K562 (cell line): ENCODE measurements around the gene NEU1. TPM values are rescaled to one million over a fixed set of nuclear protein-coding genes. Genes with fewer than 3 reads are reported as not detected.

Experiments used
- ARID2 ChIP-seq: fragments of 450-650 bp; IDR thresholded peaks from 2 replicates; pipeline ENCODE4 v1.6.1; 2017; ENCODE audit warnings: antibody characterized with exemption, mild to moderate bottlenecking
- ARNT ChIP-seq, 2 experiments: fragments of 450-650 bp; IDR thresholded peaks; 2 replicates each; pipeline ENCODE4 v1.6.1; 2016; ENCODE audit warnings: mild to moderate bottlenecking in 1 of 2
- CBX1 ChIP-seq: sonication (generic); IDR thresholded peaks from 2 replicates; pipeline ENCODE4 v1.6.1; 2016; ENCODE audit warnings: antibody characterized with exemption, low read depth, mild to moderate bottlenecking
- CHD4 ChIP-seq: fragments of 200-600 bp; sonication (generic); IDR thresholded peaks from 3 replicates; pipeline ENCODE4 v1.6.1; 2012; ENCODE audit warnings: low read depth, mild to moderate bottlenecking, mixed read lengths, low read length, inconsistent platforms; ENCODE audit not compliant: insufficient read depth, insufficient replicate concordance, poor library complexity, severe bottlenecking
- CREB1 ChIP-seq, 2 experiments: sonication (generic) in 1 of 2; formaldehyde crosslinking in 1 of 2; IDR thresholded peaks; 2 replicates each; pipeline versions ENCODE4 v1.6.1 to v1.8.0; 2012 to 2022; ENCODE audit warnings: inconsistent platforms in 1 of 2, mild to moderate bottlenecking in 1 of 2, missing genetic modification reagents in 1 of 2, moderate library complexity in 1 of 2
- ELF4 ChIP-seq: fragments of 450-650 bp; formaldehyde crosslinking; IDR thresholded peaks from 2 replicates; pipeline ENCODE4 v1.4.0; 2022; ENCODE audit warnings: missing genetic modification characterization
- ESRRB ChIP-seq: fragments of 250-450 bp; sonication (Bioruptor Pico); IDR thresholded peaks from 2 replicates; pipeline ENCODE4 v1.5.0; 2020; ENCODE audit warnings: mild to moderate bottlenecking, moderate library complexity, borderline replicate concordance
- HNRNPK ChIP-seq: fragments of 200-400 bp; formaldehyde crosslinking; IDR thresholded peaks from one replicate; pipeline ENCODE4 v1.6.1; 2018; ENCODE audit warnings: mild to moderate bottlenecking, low read depth, low read length; ENCODE audit not compliant: poor library complexity, severe bottlenecking
- KDM2B ChIP-seq: fragments of 250-450 bp; sonication (Bioruptor Pico); IDR thresholded peaks from 2 replicates; pipeline ENCODE4 v1.8.0; 2021; ENCODE audit warnings: mild to moderate bottlenecking, moderate library complexity
- MCM3 ChIP-seq: fragments of 450-650 bp; IDR thresholded peaks from 2 replicates; pipeline ENCODE4 v1.6.1; 2016
- NCOA1 ChIP-seq: fragments of 450-650 bp; IDR thresholded peaks from 2 replicates; pipeline ENCODE4 v1.6.1; 2016; ENCODE audit warnings: low read depth
- NCOA6 ChIP-seq: fragments of 450-650 bp; IDR thresholded peaks from 2 replicates; pipeline ENCODE4 v1.6.1; 2017; ENCODE audit warnings: mild to moderate bottlenecking
- NFATC3 ChIP-seq: fragments of 450-650 bp; IDR thresholded peaks from 2 replicates; pipeline ENCODE4 v1.6.1; 2017; ENCODE audit warnings: mild to moderate bottlenecking
- NFYB ChIP-seq: IDR thresholded peaks from 2 replicates; pipeline ENCODE4 v1.6.1; 2011; ENCODE audit warnings: mild to moderate bottlenecking, moderate library complexity; ENCODE audit not compliant: insufficient read length; ENCODE audit errors: extremely low read depth
- RBM15 ChIP-seq: fragments of 200-400 bp; formaldehyde crosslinking; IDR thresholded peaks from 2 replicates; pipeline ENCODE4 v1.6.1; 2018; ENCODE audit warnings: mild to moderate bottlenecking, low read length, moderate library complexity; ENCODE audit not compliant: insufficient read depth
- SRF ChIP-seq, 2 experiments: fragments of 250-450, 450-650 bp in 1 of 2; sonication (Bioruptor Pico) in 1 of 2; sonication (generic) in 1 of 2; formaldehyde crosslinking; IDR thresholded peaks; 2 replicates each; pipeline versions ENCODE4 v1.5.0 to v1.5.1; 2020 to 2022; ENCODE audit warnings: mild to moderate bottlenecking in 1 of 2, missing genetic modification reagents in 1 of 2
- WHSC1 ChIP-seq: IDR thresholded peaks from one replicate; pipeline ENCODE4 v1.6.1; 2012; ENCODE audit warnings: low read length, control low read depth, inconsistent platforms
- ZNF121 ChIP-seq: sonication (generic); formaldehyde crosslinking; conservative IDR thresholded peaks from 2 replicates; pipeline ENCODE4 v1.8.0; 2022; ENCODE audit warnings: missing genetic modification reagents
- ZNF408 ChIP-seq: fragments of 250-450 bp; sonication (Bioruptor Pico); IDR thresholded peaks from 2 replicates; pipeline ENCODE4 v1.4.0; 2020; ENCODE audit warnings: low read depth, mild to moderate bottlenecking, moderate library complexity
- ZNF586 ChIP-seq: fragments of 450-650 bp; formaldehyde crosslinking; conservative IDR thresholded peaks from 2 replicates; pipeline ENCODE4 v1.4.0; 2020; ENCODE audit warnings: mild to moderate bottlenecking, moderate library complexity
- polyA plus RNA-seq, 8 experiments: library from polyadenylated mRNA; depleted of rRNA in 4 of 8; stranded (reverse) in 5 of 8; unstranded in 3 of 8; fragments of >200 nt; fragmentation: Nextera tagmentation in 2 of 8; fragmentation: Illumina TruSeq in 1 of 8; extraction: Ambion mirVana in 2 of 8; extraction: Trizol in 1 of 8; gene quantifications; 2 replicates each; pipeline versions ENCODE4 v1.2.1 to v1.2.3, GENCODE V29; 2011 to 2014; ENCODE audit warnings: inconsistent platforms in 1 of 8, missing spikeins in 1 of 8
- total RNA-seq, 7 experiments: library from RNA; depleted of rRNA in 6 of 7; stranded (reverse); fragments of >200 nt in 6 of 7; fragmentation: Illumina TruSeq in 2 of 7; extraction: Trizol in 2 of 7; gene quantifications; 2 replicates each; pipeline versions ENCODE4 v1.2.1 to v1.2.3, GENCODE V29; 2011 to 2021; ENCODE audit warnings: low replicate concordance in 1 of 7
- TF ChIP-seq, protein P1 (sequence below): fragments of 250-450 bp; sonication (Bioruptor Pico); IDR thresholded peaks from 2 replicates; pipeline ENCODE4 v1.5.0; 2020; ENCODE audit warnings: mild to moderate bottlenecking
- TF ChIP-seq, protein P2 (sequence below): fragments of 450-650 bp; formaldehyde crosslinking; IDR thresholded peaks from 2 replicates; pipeline ENCODE4 v1.4.0; 2020; ENCODE audit warnings: mild to moderate bottlenecking, moderate library complexity
- TF ChIP-seq, protein P3 (sequence below), 3 experiments: fragments of 200-800 bp in 1 of 3; fragments of 250-450 bp in 1 of 3; fragments of 450-650 bp in 1 of 3; sonication (Bioruptor Pico) in 1 of 3; sonication (Bioruptor generic) in 1 of 3; formaldehyde crosslinking in 1 of 3; IDR thresholded peaks; 2 replicates each; pipeline versions ENCODE4 v1.6.1 to v1.8.0; 2016 to 2022; ENCODE audit warnings: mild to moderate bottlenecking in 2 of 3, missing genetic modification characterization in 2 of 3, missing compliant biosample characterization in 1 of 3, moderate library complexity in 1 of 3

NEU1 gene
- total and polyA plus RNA-seq, 9 of the 15 experiments (the other 6 are each of a cell fraction or from before 2014, with no cell fraction given), result 14.8 to 67.8 (median 51.0) TPM

DNA sequence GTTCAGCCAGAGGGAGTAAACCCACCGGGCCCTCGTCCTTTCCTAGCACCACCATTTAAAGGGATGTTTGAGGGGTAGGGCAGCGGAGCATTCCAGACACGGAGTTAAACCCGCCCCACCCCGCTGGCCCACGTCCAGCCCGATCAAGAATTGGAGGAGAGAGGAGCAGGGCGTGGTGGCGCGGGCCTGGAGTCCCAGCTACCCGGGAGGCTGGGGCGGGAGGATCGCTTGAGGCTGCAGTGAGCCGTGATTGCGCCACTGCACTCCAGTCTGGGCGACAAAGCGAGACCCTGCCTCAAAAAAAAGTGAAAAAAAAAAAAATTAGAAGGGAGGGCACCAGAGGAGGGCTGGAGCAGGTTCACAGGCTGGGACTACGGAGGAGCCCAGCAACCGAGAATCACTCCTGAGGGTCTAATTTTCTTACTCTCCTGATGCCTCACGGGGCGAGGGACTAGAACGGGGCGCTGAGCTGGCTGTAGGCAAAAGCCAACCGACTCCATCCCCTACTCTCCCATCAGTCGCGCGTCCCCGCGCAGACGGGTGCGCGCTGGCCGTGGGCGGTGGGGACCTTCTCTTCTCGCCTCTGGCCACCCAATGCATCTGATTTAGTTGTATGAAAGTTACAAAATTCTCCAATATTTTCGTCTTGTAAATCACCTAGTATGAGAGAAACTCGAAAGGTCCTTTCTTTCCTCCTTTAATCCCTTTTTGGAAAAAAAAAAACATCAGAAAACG is 41.2 kb downstream of the NEU1 start (continued):
- TF ChIP-seq, protein P1, sequence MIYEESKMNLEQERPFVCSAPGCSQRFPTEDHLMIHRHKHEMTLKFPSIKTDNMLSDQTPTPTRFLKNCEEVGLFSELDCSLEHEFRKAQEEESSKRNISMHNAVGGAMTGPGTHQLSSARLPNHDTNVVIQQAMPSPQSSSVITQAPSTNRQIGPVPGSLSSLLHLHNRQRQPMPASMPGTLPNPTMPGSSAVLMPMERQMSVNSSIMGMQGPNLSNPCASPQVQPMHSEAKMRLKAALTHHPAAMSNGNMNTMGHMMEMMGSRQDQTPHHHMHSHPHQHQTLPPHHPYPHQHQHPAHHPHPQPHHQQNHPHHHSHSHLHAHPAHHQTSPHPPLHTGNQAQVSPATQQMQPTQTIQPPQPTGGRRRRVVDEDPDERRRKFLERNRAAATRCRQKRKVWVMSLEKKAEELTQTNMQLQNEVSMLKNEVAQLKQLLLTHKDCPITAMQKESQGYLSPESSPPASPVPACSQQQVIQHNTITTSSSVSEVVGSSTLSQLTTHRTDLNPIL (CRISPR knock-in tag), result no peak
- TF ChIP-seq ARID2 (no peak), CBX1 (peak; percentile 85), NFYB (no peak), SRF (CRISPR knock-in tag; IDR thresholded peaks at IDR 0.05) (0 out of 4 replicates have a peak, but pooled peaks of 1 of the 2 experiments have one; percentile 4), HNRNPK (no peak), NFATC3 (no peak; the same call in 1 of the 2 replicates), ARNT (IDR thresholded peaks at IDR 0.05) (no peak), ELF4 (peak; percentile 58; the same call in 1 of the 2 replicates), ZNF586 (no peak), KDM2B (CRISPR knock-in tag) (no peak), ESRRB (no peak), NCOA6 (no peak), NCOA1 (no peak), WHSC1 (no peak), CHD4 (no peak), ZNF408 (CRISPR knock-in tag) (no peak), CREB1 (IDR thresholded peaks at IDR 0.05) (0 out of 2 replicates have a peak, but pooled peaks have one; percentile 8), CREB1 (CRISPR knock-in tag; IDR thresholded peaks at IDR 0.05) (no peak), MCM3 (no peak), RBM15 (no peak), ZNF121 (CRISPR knock-in tag) (peak; percentile 71)
- TF ChIP-seq, protein P2, sequence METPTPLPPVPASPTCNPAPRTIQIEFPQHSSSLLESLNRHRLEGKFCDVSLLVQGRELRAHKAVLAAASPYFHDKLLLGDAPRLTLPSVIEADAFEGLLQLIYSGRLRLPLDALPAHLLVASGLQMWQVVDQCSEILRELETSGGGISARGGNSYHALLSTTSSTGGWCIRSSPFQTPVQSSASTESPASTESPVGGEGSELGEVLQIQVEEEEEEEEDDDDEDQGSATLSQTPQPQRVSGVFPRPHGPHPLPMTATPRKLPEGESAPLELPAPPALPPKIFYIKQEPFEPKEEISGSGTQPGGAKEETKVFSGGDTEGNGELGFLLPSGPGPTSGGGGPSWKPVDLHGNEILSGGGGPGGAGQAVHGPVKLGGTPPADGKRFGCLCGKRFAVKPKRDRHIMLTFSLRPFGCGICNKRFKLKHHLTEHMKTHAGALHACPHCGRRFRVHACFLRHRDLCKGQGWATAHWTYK (CRISPR knock-in tag), result peak; percentile 84; the same call in 1 of the 2 replicates
- TF ChIP-seq, protein P3, sequence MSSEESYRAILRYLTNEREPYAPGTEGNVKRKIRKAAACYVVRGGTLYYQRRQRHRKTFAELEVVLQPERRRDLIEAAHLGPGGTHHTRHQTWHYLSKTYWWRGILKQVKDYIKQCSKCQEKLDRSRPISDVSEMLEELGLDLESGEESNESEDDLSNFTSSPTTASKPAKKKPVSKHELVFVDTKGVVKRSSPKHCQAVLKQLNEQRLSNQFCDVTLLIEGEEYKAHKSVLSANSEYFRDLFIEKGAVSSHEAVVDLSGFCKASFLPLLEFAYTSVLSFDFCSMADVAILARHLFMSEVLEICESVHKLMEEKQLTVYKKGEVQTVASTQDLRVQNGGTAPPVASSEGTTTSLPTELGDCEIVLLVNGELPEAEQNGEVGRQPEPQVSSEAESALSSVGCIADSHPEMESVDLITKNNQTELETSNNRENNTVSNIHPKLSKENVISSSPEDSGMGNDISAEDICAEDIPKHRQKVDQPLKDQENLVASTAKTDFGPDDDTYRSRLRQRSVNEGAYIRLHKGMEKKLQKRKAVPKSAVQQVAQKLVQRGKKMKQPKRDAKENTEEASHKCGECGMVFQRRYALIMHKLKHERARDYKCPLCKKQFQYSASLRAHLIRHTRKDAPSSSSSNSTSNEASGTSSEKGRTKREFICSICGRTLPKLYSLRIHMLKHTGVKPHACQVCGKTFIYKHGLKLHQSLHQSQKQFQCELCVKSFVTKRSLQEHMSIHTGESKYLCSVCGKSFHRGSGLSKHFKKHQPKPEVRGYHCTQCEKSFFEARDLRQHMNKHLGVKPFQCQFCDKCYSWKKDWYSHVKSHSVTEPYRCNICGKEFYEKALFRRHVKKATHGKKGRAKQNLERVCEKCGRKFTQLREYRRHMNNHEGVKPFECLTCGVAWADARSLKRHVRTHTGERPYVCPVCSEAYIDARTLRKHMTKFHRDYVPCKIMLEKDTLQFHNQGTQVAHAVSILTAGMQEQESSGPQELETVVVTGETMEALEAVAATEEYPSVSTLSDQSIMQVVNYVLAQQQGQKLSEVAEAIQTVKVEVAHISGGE (CRISPR knock-in tag; IDR thresholded peaks at IDR 0.05), result no peak
